ENCODE measurements around the gene KCTD12.

DNA sequence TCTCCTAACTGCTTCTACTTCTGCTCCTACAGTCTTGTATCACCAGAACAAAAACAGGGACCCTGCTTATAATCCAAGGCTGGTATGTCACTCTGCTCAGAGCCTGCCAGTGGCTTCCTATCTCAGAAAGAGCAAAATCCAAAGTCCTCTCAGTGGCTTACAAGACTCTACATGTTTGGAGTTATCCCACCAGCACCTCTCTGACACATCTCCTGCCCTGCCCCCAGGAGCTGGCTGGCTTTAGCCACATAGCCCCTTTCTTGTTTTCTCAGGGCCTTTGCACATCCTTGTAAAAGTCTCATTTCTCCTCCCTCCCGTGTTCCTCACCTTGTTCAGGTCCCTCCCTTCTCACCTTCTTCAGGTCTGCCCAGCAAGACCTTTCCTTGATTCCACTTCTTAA, 2.2 kb upstream of the KCTD12 start:
- no peak for TF ChIP-seq EZH2 (IDR thresholded peaks at IDR 0.05)
- TF ChIP-seq POLR2AphosphoS5 (IDR thresholded peaks at IDR 0.05; ENCODE audit: borderline replicate concordance, low read depth, low read length): no peak
